AG10803 (cell line): ENCODE data around the gene GDAP1L1.
"Not testable (repeated sequence)": the region's sequence is repeated elsewhere in the genome, so short reads cannot be mapped to it uniquely, and the experiment has no call there.

ENCODE experiments used
- DNase-seq: peaks from one replicate; pipeline ENCODE4 v3.0.0; 2010; ENCODE audit warnings: low read depth
- H3K4me3 ChIP-seq: 2 replicates; pipeline ENCODE4 v1.5.1; 2011; ENCODE audit warnings: mild to moderate bottlenecking, low read length, control low read depth
- CTCF ChIP-seq: conservative IDR thresholded peaks from 2 replicates; pipeline ENCODE4 v1.5.1; 2011; ENCODE audit warnings: mild to moderate bottlenecking, low read length, control low read depth, inconsistent platforms

GDAP1L1 gene

GRCh38 chr20:44314870-44315269 lies 67.8 kb downstream of the GDAP1L1 start:
- no peak overlapping the region for H3K4me3 ChIP-seq
- DNase-seq = no peak
- no peak for TF ChIP-seq CTCF

- no peak overlapping the region for H3K4me3 ChIP-seq
- no peak for TF ChIP-seq CTCF
- no peak for DNase-seq
Observed at GRCh38 chr20:44319839-44320422, 72.8 kb downstream of the GDAP1L1 start.

GRCh38 chr20:44324343-44324742 lies 77.2 kb downstream of the GDAP1L1 start:
- no peak for TF ChIP-seq CTCF
- DNase-seq = no peak
- H3K4me3 ChIP-seq = no peak overlapping the region

- no peak for DNase-seq
- H3K4me3 ChIP-seq = 0 out of 2 replicates have a peak overlapping the region, but pooled peaks have one; percentile 9
- TF ChIP-seq CTCF = no peak
Observed at GRCh38 chr20:44326391-44327159, 79.5 kb downstream of the GDAP1L1 start.

- DNase-seq, H3K4me3 ChIP-seq: not testable (repeated sequence)
Observed at GRCh38 chr20:44327748-44328147, 80.6 kb downstream of the GDAP1L1 start.

- no peak for TF ChIP-seq CTCF
- H3K4me3 ChIP-seq = no peak overlapping the region
- no peak for DNase-seq
Observed at GRCh38 chr20:44328428-44328827, 81.3 kb downstream of the GDAP1L1 start.
